Prostate gland (tissue), 2 donors: Measurements from ENCODE around the gene GABBR2. TPM values are rescaled to one million over a fixed set of nuclear protein-coding genes. Genes with fewer than 3 reads are reported as not detected.

Experiments
- DNase-seq: peaks from one replicate; pipeline ENCODE4 v3.0.0-alpha.2; 2019; ENCODE audit warnings: low spot score
- H3K27ac ChIP-seq, 2 donors: fragments of 200-600 bp; sonication (generic); 2 replicates each; pipeline ENCODE4 v1.5.1; 2017 to 2019
- H3K27me3 ChIP-seq: fragments of 200-600 bp; sonication (generic); replicated peaks from 2 replicates; pipeline ENCODE4 v1.5.1; 2019; ENCODE audit not compliant: insufficient read depth
- H3K36me3 ChIP-seq, 2 donors: fragments of 200-600 bp; sonication (generic); 1 replicate in 1 of 2; 2 replicates in 1 of 2; pipeline versions ENCODE4 v1.5.1 to v1.8.1; 2017 to 2019
- H3K4me1 ChIP-seq: fragments of 200-600 bp; sonication (generic); replicated peaks from 2 replicates; pipeline ENCODE4 v1.5.1; 2019
- H3K4me3 ChIP-seq, 2 donors: fragments of 200-600 bp; sonication (generic); 2 replicates each; pipeline ENCODE4 v1.5.1; 2017 to 2019
- H3K9me3 ChIP-seq: fragments of 200-600 bp; sonication (generic); 2 replicates; pipeline ENCODE4 v1.5.1; 2017
- POLR2A ChIP-seq: fragments of 450-650 bp; IDR thresholded peaks from one replicate; pipeline ENCODE4 v1.6.1; 2016; ENCODE audit warnings: antibody characterized with exemption, mild to moderate bottlenecking
- POLR2AphosphoS5 ChIP-seq: sonication (generic); formaldehyde crosslinking; IDR thresholded peaks from one replicate; pipeline ENCODE4 v1.6.1; 2017; ENCODE audit warnings: antibody characterized with exemption
- WGBS: methylation state at CpG from one replicate; pipeline ENCODE4 v1.1.5; 2018; 5-methylcytosine and 5-hydroxymethylcytosine counted together
- intact Hi-C: fragments of 100-400 bp; cut with DNase I; formaldehyde crosslinking; loops from one replicate; pipeline ENCODE4 v1.14.2; 2022
- total RNA-seq, 2 donors: library from RNA; depleted of rRNA; stranded (reverse); fragments of >200 nt; gene quantifications; one replicate each; pipeline ENCODE4 v1.1.0, GENCODE V29; 2016
- TF ChIP-seq, protein P1 (sequence below), 4 experiments: fragments of 200-600 bp in 2 of 4; fragments of 450-650 bp in 2 of 4; sonication (generic) in 2 of 4; IDR thresholded peaks; 1 replicate in 3 of 4; 2 replicates in 1 of 4; pipeline ENCODE4 v1.5.1; 2016 to 2019; ENCODE audit warnings: antibody characterized with exemption in 4 of 4, mild to moderate bottlenecking in 2 of 4, moderate library complexity in 2 of 4

The GABBR2 gene
- total RNA-seq, 2 donors from 2014 or later: 0.97 TPM; not detected in 1

DNA sequence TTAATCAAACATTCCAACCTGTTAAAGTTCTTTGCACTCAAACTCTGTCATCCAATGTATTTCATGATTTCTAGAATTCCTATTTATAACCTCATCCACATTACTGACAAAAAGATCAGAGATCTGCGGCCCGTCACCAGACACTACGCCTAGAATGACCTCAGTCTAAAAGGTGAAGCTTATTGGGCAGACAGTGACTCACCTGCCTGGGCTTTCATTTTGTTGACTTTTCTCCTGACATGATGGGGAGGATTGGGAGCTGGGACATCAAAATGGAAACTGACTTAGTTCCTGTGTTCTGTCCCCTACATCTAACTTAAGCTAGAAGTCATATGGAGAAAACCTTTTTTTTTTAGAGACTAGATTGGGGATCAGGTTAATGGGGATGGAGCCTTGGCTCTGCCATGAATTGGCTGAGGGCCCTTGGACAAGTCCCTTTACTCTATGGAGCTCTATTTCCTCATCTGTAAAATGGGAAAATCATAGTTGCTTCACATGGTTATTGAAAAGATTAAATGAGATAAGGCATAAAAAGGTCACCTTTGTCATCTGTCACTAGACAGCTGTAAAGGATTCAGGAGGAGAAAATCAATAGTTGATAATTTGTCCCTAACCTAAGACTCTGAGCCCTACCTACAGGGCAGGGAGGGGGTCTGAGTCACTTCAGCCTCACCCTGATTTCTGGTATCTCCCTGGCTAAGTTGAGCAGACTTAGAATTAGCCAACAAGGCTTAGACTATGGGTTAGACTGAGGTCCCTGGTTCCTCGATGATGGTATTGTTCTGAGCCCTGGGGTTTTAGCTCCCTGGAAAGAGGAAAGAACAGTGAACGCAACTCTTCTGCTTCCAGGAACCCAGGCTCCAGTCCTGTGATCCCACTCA, 228.5 kb downstream of the GABBR2 start:
- intact Hi-C loops: no loop called here
- Histone ChIP-seq H3K36me3 (no peaks in the 10 kb centered on the region), H3K4me1 (no peaks in the 10 kb centered on the region), H3K4me3 (no peak overlapping the region), H3K27ac (no peak overlapping the region), H3K9me3 (no peaks in the 10 kb centered on the region), H3K27me3 (no peaks in the 10 kb centered on the region)
- no peak for DNase-seq
- TF ChIP-seq, protein P1, sequence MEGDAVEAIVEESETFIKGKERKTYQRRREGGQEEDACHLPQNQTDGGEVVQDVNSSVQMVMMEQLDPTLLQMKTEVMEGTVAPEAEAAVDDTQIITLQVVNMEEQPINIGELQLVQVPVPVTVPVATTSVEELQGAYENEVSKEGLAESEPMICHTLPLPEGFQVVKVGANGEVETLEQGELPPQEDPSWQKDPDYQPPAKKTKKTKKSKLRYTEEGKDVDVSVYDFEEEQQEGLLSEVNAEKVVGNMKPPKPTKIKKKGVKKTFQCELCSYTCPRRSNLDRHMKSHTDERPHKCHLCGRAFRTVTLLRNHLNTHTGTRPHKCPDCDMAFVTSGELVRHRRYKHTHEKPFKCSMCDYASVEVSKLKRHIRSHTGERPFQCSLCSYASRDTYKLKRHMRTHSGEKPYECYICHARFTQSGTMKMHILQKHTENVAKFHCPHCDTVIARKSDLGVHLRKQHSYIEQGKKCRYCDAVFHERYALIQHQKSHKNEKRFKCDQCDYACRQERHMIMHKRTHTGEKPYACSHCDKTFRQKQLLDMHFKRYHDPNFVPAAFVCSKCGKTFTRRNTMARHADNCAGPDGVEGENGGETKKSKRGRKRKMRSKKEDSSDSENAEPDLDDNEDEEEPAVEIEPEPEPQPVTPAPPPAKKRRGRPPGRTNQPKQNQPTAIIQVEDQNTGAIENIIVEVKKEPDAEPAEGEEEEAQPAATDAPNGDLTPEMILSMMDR (IDR thresholded peaks at IDR 0.05): no peak
- TF ChIP-seq POLR2A (no peak), POLR2AphosphoS5 (no peak)
- WGBS: 83% methylated on average over 5 of the region's 5 CpGs

DNA sequence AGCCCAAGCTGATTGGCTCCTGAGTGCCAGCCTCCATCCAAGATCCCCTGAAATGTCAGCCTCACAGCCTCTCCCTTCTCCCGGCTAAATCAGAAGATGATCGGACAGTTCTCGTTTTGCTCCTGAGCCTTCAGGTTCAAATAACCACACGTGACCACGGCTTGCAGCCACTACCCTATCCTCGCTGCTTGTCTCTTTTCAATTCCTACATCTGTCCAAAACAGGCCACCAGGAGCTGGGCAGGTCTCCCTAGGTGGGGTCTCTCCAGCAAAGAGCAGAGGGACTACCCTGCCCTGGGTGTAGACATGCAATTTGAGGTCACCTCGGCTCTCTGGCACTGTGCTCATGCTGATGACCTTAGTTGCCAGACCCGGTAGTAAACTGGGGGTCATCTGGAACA, 229.3 kb downstream of the GABBR2 start:
- 80% methylated on average over 8 of the region's 8 CpGs for WGBS
- intact Hi-C loops: no loop called here
- no peak for DNase-seq

DNA sequence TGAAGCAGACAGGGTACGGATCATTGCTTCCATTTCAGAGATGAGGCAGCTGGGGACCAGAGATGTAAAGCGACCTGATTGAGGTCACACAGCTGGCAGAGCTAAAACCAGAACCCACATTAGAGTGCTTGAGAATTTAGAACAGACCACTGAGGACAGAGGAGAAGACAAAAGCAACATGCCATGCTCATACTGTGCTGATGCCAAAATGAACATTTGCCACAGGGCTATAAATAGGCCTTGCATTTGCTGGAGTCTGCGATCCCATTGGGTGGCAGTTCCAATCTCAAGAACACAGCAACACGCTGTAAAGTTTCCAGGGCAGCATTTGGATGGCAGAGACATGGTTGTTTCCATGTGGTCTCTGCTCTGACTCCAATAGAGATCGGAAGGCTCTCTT, 230.9 kb downstream of the GABBR2 start:
- DNase-seq: no peak
- H3K36me3 ChIP-seq: no peaks in the 10 kb centered on the region
- 86% methylated on average over 5 of the region's 5 CpGs for WGBS

More for the DNA sequence above, 229.3 kb downstream of the GABBR2 start:
- H3K27ac ChIP-seq: no peak overlapping the region
- no peaks in the 10 kb centered on the region for H3K4me1 ChIP-seq
- H3K9me3 ChIP-seq: no peaks in the 10 kb centered on the region
- TF ChIP-seq, protein P1 (IDR thresholded peaks at IDR 0.05): no peak
- TF ChIP-seq POLR2A (no peak), POLR2AphosphoS5 (no peak)
- H3K4me3 ChIP-seq: no peak overlapping the region
- H3K27me3 ChIP-seq: no peaks in the 10 kb centered on the region
- no peaks in the 10 kb centered on the region for H3K36me3 ChIP-seq

DNA sequence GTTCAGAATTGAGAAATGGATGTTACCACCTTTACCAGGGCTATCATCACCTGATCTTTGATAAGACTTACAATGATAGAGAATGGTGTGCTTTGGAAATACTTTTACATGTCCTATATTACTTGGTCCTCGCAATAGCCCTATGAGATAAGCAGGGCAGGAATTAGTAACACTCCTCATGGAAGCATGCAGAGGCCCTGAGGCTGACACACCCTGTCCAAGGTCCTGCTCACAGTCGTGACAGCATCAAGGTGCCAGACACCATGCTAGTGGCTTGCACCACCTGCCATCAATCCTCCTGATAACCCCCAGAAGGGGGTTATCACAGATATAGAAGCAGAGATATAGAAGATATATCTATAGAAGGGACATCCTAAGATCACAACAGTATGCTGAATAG, 236.5 kb downstream of the GABBR2 start:
- Histone ChIP-seq H3K4me3 (no peak overlapping the region), H3K9me3 (no peaks in the 10 kb centered on the region), H3K36me3 (no peaks in the 10 kb centered on the region), H3K4me1 (no peaks in the 10 kb centered on the region), H3K27ac (no peak overlapping the region), H3K27me3 (no peaks in the 10 kb centered on the region)
- 51% methylated on average over 2 of the region's 2 CpGs for WGBS
- DNase-seq: no peak
- TF ChIP-seq POLR2AphosphoS5: no peak
- no peak for TF ChIP-seq POLR2A
- intact Hi-C loops: no loop called here

More for the DNA sequence above, 230.9 kb downstream of the GABBR2 start:
- intact Hi-C loops: no loop called here
- Histone ChIP-seq H3K4me3 (no peak overlapping the region), H3K4me1 (no peaks in the 10 kb centered on the region), H3K27ac (no peak overlapping the region), H3K27me3 (no peaks in the 10 kb centered on the region), H3K9me3 (no peaks in the 10 kb centered on the region)
- no peak for TF ChIP-seq POLR2A

DNA sequence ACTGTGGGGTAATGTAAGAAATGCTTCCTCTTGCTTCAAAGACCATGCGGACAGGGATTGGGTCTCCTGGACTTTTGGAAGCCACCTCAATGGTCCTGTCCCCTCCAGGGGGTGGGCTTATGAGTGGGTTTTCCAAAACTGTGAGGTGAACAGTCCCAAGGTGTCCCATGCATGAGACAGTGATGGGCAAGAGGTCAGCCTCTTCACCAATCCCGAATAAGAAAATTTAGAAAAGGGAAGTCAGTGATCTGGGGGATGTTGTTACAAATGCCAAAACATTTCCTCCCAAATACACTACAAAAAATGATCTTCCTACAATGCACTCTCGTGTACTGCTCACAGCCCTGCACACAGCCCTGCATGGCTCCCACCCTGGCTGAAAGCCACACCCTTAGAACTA, 237.6 kb downstream of the GABBR2 start:
- no peak overlapping the region for H3K27ac ChIP-seq
- TF ChIP-seq, protein P1 (IDR thresholded peaks at IDR 0.05): no peak
- no peak for TF ChIP-seq POLR2A
- TF ChIP-seq POLR2AphosphoS5: no peak
- WGBS: 68% methylated on average over 3 of the region's 3 CpGs
- intact Hi-C loops: no loop called here
- H3K36me3 ChIP-seq: no peaks in the 10 kb centered on the region
- no peak overlapping the region for H3K4me3 ChIP-seq
- DNase-seq: no peak
- H3K4me1 ChIP-seq: no peaks in the 10 kb centered on the region
- H3K27me3 ChIP-seq: no peaks in the 10 kb centered on the region
- no peaks in the 10 kb centered on the region for H3K9me3 ChIP-seq
